Medulla oblongata (tissue), 1 donor: ENCODE data around the gene TRIM72.
A peak's percentile ranks its signal among the peaks of the same experiment; 100 is the strongest.
"Not testable (repeated sequence)": the region's sequence is repeated elsewhere in the genome, so short reads cannot be mapped to it uniquely, and the experiment has no call there.

ENCODE experiments used
- DNase-seq: peaks from one replicate; pipeline ENCODE4 v3.0.0-alpha.2; 2015; ENCODE audit errors: extremely low spot score

The TRIM72 gene

DNA sequence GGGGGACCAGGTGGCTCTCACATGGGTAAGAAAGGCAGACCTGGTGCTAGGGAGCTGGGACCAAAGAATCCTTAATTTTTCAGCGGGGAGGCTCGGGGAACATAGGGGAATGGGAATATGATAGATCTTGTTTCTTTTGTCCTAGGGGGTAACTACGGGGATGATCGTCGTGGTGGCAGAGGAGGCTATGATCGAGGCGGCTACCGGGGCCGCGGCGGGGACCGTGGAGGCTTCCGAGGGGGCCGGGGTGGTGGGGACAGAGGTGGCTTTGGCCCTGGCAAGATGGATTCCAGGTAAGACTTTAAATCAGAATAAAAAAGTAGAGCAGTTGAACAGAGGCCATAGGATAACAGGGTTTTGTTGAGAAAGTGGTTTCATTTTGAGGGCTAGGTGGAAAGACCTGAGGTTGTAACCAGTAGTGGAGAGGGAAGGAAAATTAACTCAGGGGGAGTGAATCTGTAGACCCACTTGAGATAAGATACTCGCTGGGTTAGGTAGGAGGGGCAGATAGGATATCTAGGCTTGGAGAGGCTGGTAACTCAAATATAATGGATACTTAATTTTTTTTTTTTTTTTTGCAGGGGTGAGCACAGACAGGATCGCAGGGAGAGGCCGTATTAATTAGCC is 23.0 kb upstream of the TRIM72 start:
- DNase-seq = no peak

DNA sequence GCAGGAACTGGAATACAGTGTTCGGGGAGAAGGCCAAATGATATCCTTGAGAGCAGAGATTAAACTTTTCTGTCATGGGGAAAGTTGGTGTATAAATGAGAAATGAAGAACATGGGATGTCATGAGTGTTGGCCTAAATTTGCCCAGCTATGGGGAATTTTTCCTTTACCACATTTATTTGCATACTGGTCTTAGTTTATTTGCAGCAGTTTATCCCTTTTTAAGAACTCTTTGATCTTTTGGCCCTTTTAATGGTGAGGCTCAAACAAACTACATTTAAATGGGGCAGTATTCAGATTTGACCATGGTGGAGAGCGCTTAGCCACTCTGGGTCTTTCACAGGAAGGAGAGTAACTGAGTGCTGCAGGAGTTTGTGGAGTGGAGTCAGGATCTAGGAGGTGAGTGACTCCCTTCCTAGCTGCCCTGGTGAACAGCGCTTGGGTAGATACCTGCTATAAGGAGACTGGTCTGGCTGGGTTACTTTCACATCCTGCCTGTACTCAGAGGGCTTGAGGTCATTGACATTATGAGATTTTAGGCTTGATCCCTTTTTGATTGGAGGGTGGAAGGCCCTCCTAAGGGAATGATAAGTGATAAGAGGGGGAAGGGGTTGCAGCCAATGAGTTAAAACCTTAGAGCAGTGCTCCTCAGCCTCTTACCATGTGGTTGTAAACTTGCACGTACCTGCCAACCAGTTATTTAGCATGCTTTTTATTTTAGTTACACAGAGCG is 22.1 kb upstream of the TRIM72 start:
- DNase-seq = no peak

DNA sequence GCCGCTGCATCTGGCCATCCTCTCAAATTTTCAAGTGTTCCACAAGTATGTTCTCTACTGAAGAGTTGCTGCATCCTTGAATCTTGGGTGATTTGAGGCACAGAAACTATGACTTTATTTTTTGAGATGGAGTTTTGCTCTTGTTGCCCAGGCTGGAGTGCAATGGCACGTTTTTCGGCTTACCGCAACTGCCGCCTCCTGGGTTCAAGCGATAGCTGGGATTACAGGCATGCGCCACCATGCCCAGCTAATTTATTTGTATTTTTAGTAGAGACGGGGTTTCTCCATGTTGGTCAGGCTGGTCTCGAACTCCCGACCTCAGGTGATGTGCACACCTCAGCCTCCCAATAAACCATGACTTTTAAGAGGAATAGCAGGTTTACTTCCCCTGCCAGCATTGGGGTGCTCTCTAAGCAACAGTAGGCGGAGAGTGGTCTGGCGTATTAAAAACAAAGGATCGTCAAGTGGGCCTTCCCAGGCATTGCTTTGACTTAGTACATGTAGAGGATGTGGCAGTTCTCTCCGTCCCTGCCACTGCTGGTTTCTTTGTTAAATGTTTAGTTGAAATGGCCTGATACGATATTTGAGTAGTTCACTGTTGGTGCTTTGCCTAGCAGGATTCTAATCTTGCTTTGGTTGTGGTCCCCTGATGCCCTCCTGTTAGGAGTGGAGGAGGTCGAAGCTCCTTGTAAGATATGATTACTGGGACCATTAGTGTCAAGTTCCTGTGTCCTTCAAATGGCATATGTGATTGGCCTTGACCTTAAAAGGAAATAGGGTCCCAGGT is 20.9 kb upstream of the TRIM72 start:
- DNase-seq = no peak

GRCh38 chr16:31193874-31194273 is 20.0 kb upstream of the TRIM72 start:
- no peak for DNase-seq

DNA sequence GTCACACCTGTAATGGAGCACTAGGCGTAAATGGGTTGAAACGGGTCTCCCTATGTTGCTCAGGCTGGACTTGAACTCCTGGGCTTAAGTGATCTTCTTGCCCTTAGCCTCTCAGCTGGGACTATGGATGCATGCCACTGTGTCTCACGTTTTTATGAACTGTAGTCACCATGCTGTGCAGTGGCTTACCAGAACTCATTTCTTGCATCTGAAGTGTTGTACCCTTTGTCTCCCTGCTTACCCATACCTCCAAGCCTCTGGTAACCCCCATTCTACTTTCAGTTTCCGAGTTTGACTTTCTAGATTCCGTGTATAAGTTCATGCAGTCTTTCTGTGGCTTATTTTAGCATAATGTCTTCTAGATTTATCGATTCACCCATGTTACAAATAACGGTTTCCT is 19.0 kb upstream of the TRIM72 start:
- no peak for DNase-seq

DNA sequence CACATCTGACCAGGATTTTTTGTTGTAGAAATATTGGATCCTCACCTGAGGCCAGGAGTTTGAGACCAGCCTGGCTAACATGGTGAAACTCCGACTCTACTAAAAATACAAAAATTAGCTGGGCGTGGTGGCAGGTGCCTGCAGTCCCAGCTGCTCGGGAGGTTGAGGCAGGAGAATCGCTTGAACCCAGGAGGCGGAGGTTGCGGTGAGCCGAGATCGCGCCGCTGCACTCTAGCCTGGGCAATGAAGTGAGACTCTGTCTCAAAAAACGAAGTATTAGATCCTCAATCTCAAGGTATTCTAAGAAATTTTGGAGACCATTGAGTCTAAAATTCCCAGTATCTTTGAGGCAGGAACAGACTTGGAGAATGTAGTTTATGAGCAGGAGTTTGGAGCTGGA is 18.1 kb upstream of the TRIM72 start:
- not testable (repeated sequence) for DNase-seq

DNA sequence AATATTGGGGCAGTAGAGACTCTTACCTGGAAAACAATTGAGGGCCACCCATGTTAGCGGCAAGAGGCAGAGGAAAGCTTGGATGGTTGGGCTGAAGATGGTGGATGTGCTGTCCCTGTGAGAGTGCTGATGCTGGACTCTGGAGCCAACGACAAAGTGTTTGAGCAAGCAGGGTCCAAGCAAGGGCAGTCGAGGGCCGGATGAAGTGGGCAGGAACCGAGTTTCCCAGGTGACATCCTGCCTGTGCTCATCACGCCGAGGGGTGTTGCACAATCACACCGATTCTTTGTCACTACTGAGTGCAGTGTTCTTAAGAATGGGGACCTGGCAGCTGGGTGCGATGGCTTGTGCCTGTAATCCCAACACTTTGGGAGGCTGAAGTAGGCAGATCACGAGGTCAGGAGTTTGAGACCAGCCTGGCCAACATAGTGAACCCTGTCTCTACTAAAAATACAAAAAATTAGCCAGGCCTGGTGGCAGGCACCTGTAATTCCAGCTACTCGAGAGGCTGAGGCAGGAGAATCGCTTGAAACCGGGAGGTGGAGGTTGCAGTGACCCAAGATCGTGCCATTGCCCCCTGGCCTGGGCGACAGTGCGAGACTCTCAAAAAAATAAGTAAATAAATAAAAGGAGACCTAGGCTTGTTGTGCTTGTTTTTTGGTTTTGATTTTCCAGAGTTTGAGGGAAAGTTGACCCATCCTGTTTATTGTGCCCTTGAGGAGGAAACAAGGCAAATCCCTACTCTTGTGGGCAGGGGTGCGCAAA is 17.4 kb upstream of the TRIM72 start:
- no peak for DNase-seq

- no peak for DNase-seq
These were observed 15.6 kb upstream of the TRIM72 start for GRCh38 chr16:31198207-31198882.

DNA sequence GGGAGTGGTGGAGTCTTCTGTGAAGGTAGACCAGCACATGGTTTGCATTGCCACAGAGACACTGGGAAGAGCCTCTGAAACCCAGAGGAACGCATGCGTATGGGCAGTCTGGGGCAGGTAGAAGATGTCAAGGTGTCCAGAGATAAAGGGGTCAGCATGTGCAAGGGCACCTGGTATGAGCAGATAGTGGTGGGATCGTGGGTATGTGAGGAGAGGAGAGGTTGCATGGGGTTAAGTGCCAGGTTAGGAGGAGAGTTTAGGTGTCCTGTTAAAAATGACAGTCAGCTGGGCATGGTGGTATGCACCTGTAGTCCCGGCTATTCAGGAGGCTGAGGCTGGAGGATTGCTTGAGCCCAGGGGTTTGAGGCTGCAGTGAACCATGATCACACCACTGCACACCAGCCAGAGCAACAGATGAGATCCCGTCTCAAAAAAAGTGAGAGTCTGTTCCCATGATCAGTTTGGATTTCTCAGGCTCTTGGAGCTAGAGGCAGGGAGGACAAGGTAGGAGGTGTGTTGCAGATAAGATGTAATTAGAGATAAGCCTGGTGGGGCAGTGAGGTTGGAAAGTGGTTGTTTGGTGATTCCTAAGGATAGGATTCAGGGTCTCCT is 14.4 kb upstream of the TRIM72 start:
- no peak for DNase-seq

DNA sequence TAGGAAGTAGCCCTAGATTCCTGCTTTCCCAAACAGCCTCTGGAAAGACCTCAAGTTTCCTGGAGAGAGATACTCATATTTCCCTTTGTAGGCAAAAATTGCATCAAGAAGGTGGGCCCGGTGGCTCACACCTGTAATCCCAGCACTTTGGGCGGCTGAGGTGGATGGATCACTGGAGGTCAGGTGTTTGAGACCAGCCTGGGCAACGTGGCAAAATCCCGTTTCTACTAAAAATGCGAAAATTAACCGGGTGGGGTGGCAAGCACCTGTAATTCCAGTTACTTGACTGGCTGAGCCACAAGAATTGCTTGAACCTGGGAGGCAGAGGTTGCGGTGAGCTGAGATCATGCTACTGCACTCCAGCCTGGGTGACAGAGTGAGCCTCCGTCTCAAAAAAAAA is 13.8 kb upstream of the TRIM72 start:
- DNase-seq = not testable (repeated sequence)

DNA sequence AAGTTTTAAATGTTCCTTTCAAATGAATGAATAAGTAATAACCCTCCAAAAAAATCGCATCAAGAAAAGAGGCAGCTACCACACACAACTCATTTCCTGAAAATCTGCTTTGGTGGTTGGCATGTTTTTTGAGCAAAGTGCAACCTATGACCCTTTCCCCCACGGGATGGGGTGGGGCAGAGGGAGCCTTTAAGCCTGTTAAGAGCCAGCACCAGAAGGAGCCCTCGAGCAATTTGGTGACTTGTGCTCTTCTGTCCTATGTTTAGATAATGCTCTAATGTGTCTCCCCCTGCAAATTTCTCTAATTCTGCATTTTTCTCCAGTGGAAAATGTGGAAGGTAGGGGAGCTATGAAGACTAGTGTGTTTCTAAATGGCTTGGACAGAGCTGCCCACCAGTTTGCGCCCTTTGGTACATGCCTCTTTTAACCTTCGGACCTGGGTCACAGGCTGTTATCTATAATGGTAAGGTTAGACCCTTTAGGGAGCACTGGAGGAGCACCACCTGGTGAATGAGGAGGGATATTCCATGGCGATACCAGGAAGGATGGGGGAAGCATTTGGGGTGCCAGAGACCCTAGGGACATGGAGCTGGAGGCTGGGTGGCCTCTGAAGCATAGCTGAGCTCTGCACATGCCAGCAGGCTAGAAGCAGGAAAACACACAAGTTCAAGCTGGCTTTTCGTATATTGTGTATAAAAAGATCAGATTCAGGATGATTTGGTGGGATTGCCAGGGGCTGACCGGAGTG is 12.9 kb upstream of the TRIM72 start:
- no peak for DNase-seq

GRCh38 chr16:31201582-31202413 is 12.1 kb upstream of the TRIM72 start:
- peak; percentile 40 for DNase-seq

- peak; percentile 22 for DNase-seq
These were observed 11.2 kb upstream of the TRIM72 start, which contains the start of gene PYCARD for GRCh38 chr16:31202414-31203375. Gene PYCARD, minus strand, starts transcription at chr16:31202760. Its CDS starts 70 bp downstream, at chr16:31202690.

DNA sequence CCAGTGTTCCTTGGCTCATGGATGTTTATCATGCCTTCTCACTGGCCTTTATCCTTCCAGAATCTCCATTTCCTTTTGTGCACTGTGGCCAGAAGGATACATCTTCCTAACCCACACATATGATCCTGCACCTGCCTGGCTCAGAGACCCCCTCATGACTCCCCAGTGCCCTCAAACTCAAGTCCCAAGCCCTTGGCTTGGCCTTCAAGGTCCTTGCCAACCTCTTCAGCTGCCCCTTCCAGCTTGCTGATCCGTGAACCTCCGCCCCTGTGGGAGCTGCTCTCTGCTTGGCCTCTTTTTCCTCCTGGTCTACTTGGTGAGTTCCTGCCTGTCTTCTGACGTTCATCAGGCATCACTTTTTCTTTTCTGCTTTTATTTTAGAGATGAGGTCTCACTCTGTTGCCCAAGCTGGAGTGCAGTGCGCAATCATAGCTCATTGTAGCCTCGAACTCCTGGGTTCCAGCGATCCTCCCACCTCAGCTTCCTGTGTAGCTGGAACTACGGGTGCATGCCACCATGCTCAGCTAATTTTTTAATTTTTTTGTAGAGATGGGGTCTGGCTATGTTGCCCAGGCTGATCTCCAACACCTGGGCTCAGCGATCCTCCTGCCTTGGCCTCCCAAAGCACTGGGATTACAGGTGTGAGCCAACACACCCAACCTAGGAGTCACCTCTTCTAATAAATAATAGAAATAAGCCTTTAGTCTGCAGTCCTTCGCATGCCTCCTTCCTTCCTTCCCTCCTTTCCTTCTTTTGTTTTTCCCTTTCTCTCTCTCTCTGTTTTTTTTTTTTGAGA is 8.8 kb upstream of the TRIM72 start:
- DNase-seq = no peak

DNA sequence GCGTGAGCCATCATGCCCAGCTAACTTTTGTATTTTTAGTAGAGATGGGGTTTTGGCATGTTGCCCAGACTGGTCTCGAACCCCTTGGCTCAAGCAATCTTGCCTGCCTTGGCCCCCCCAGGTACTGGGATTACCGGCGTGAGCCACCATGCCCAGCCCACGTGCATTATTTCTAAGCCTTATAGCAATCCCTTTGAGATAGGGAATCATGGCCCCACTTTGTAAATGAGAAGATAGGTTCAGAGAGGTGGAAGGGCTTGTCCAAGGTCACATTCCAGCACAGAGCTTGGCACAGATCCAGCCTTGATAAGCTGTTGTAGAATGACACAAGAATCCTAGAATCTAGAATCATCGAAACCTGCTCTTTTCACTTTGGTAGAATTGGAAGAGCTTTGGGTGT is 7.1 kb upstream of the TRIM72 start:
- no peak for DNase-seq

DNA sequence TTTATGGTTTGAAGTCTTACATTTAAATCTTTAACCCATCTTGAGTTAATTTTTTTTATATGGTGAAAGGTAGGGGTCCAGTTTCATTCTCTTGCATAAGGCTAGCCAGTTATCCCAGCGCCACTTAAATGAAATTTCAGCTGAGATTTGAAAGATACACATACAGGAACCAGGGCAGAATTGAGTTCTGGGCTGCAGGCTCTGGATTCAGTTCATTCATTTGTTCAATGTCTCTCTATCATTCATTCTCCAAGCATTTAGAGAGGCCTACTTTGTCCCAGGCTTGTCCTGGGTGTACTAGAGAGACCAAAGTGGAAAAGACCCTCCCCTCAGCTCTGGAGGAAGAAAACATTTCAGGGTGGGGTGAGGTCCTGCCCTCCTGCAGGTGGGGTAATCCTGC is 577 bp upstream of the TRIM72 start:
- DNase-seq = no peak

GRCh38 chr16:31214708-31215286 is 878 bp downstream of the TRIM72 start:
- no peak for DNase-seq
